Heart left ventricle (tissue), 13 donors: ENCODE results near the gene ASIC4.

Experiments used
- POLR2A ChIP-seq, 2 donors: fragments of 450-650 bp; IDR thresholded peaks; one replicate each; pipeline ENCODE4 v1.6.1; 2017; ENCODE audit warnings: antibody characterized with exemption in 2 of 2, mild to moderate bottlenecking in 2 of 2, moderate library complexity in 2 of 2
- TF ChIP-seq, protein P1 (sequence below), 12 donors: fragments of 200-600 bp; sonication (generic) in 4 of 12; IDR thresholded peaks; one replicate each; pipeline versions ENCODE4 v1.5.0 to v1.8.0; 2018 to 2022; ENCODE audit warnings: antibody characterized with exemption in 12 of 12, mild to moderate bottlenecking in 5 of 12
- donor health status: ischemic (EF 13 %, LVEDD 7.1; RV severe dilation, severe dysfunction).
- donor health status: DM: no; HTN: yes; CAD: no.
- donor health status: DM: no; HTN: no; CAD: no.
- donor health status: ischemic (EF 25% LVEDD 6.9; RV normal size, moderate dysfunction).
- donor health status: ischemic (EF 25% LVEDD 5.7; RV mildly dilated, moderate dysfunction).
- donor health status: ischemic (EF 35%, LVEDD 5.7; RV mildly dilated, moderate dysfunction).
- donor health status: nonischemic (EF 11% LVEDD 7.7; RV severe dilation, severe dysfunction).
- donor health status: DM: yes; HTN: yes; CAD: no.
- donor health status: PGD.
- donor health status: ischemic (EF 29% LVEDD 5.4; RV normal size, mild dysfunction).
- donor health status: nonischemic (EF 23%, LVEDD 6.1; RV moderate dilation, normal function).

DNA sequence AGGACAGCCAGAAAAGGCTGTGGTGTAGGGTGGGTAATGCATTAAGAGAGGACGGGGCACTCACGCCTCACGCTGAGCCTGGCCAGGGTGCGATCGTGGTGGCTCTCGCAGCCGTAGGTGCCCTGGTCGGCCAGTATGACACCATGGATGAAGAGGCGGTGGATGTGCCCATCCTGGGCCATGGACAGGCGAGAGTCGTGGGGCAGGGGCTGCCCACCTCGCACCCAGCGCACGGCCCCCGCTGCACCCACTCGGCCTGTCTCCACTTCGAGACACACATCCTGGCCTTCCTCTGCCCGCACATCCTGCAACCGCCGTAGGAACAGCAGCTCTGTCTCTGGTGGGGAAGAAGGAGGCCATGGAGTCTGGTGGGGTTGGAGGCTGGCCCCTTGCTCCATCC, 41.7 kb downstream of the ASIC4 start:
- TF ChIP-seq, protein P1, sequence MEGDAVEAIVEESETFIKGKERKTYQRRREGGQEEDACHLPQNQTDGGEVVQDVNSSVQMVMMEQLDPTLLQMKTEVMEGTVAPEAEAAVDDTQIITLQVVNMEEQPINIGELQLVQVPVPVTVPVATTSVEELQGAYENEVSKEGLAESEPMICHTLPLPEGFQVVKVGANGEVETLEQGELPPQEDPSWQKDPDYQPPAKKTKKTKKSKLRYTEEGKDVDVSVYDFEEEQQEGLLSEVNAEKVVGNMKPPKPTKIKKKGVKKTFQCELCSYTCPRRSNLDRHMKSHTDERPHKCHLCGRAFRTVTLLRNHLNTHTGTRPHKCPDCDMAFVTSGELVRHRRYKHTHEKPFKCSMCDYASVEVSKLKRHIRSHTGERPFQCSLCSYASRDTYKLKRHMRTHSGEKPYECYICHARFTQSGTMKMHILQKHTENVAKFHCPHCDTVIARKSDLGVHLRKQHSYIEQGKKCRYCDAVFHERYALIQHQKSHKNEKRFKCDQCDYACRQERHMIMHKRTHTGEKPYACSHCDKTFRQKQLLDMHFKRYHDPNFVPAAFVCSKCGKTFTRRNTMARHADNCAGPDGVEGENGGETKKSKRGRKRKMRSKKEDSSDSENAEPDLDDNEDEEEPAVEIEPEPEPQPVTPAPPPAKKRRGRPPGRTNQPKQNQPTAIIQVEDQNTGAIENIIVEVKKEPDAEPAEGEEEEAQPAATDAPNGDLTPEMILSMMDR (IDR thresholded peaks at IDR 0.05), result no peak
- no peak for TF ChIP-seq POLR2A (IDR thresholded peaks at IDR 0.05)
